NCI-H345 treated with DMSO at 0.1 percent for 48 hours (cell line): ENCODE measurements around the gene TST.

Experiments
- DNase-seq: peaks from one replicate; lab custom pipeline; 2025; ENCODE audit not compliant: unreplicated experiment; lab: John Stamatoyannopoulos, UW

Gene TST

GRCh38 chr22:37054056-37054395, 34.8 kb upstream of the TST start:
- no peak for DNase-seq

- DNase-seq: no peak
Observed at GRCh38 chr22:37053310-37054055, 34.2 kb upstream of the TST start.

- DNase-seq: no peak
Observed at GRCh38 chr22:37052386-37053309, 33.4 kb upstream of the TST start.

- DNase-seq: no peak
Observed at GRCh38 chr22:37051391-37052385, 32.4 kb upstream of the TST start, which contains the start of gene KCTD17. Gene KCTD17 (plus strand): TSS chr22:37051742. CDS start chr22:37051761, 19 bp downstream.

DNA sequence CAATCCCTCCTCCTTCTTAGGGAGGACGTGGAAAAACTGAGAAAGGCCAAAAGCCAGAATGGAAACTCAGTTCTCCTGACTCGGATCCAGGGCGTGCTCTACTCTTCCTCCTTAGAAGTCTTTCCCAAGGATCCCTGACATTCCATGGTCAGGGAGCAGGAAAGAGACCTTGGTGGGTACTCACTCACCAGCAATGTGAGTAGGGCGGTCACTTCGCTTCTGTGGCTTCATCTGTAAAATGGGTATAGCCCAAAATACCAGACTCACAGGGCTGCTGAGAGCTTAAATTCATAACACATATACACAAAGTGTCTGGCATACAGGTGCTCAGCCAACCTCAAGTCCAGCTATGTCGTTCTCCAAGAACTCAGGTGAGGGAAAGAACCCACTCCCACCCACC, 31.7 kb upstream of the TST start:
- no peak for DNase-seq

GRCh38 chr22:37049224-37049623, 30.0 kb upstream of the TST start:
- DNase-seq: no peak

- no peak for DNase-seq
Observed at GRCh38 chr22:37048133-37048532, 28.9 kb upstream of the TST start.

DNA sequence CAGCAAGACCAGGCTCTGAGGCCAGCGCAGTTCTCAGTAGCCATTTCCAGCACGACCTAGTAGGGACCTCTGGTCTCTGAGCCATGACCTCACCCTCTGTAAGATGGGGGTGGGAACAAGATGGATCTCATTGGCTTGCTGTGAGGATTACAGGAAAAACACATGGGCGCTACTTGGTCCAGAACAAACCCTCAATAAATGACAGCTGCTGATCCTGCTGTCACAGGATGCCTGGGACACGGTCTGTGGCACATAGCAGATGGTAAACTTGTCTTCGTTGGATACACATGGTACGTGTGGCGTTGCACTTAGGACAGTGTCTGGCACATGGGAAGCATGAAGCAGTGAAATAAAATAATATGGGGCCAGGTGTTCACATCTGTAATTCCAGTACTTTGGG, 27.8 kb upstream of the TST start:
- no peak for DNase-seq

DNA sequence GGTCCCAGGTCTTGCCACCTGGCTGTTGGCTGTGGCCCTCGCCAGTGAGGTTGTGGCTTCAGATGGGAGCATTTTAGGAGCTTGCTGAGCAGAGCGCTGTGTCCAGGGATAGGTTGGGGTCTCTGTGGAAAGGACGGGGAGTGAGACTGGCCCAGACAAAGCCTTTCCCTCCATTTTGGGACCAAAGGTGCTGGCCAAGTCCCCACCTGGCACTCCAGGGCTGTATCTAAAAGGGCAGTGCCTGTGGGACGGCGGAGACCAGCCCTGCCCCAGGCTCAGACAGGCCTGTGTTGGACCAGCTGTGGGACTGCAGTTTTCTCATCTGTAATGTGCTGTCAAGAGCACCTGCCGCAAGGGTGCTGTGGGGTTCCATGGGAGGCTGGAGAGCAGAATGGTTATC, 27.3 kb upstream of the TST start:
- no peak for DNase-seq

DNA sequence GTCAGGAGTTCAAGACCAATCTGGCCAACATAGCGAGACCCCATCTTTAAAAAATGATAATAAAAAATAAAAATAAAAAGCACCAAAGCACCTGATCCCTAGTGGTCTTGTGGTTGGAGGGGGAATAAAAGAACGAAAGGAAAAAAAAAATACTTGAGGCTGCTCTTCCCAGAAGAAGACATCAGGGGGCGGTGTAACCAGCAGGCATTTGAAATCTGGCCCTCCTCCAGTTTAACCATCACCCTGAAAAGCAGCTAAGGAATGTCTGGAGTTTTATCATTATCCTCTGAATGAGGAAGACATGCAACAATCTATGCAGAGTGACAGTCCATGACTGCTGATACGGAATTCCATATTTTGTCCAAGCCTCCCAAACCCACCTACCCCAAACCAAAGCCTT, 26.7 kb upstream of the TST start:
- no peak for DNase-seq

DNA sequence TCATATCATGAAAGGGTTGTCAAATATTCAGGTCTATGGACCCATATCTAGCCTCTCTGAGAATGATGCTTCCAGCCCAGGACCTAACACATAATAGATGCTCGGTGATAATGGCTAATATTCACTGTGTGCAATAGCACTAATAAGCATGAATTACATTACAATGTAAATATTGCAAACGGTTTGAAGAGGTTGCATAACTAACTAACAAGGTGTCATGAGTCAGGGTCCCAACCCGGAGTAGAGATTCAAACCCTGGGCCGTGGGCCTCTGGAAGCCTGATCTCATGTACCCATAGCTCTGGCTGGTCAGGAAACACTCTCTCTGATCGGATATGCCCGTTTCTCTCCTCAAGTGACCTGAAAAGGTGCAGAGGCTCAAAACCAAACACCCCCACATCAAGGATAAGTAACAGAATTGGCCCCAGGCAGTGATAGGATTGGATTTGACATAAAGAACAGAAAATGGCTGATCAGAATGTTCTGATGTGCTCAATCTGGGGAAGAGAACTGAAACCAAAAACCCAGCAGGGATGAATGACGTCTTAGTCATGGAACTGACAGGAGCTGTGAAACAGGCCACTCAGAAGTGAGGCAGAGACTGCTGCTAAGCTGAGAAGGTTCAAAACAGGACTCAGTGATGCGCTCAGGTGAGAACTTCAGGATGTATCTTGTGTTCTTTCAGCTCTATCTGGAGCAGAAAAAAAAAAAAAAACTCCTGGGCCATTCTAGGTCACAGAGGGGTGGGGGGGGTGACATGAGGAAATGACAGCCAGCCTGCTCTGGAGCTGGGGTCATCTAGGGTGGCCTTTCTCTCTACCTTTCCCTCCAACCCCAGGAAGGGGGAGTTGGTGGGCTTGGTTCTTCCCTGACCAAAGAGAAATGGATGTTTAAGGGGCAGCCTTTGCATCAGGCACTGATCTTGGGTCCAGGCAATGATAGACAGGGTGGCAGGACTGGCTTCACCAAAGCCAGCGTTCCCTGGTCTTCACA, 25.7 kb upstream of the TST start:
- DNase-seq: no peak

- no peak for DNase-seq
Observed at GRCh38 chr22:37043828-37044538, 24.7 kb upstream of the TST start.

- DNase-seq: no peak
Observed at GRCh38 chr22:37043209-37043827, 24.1 kb upstream of the TST start.

- no peak for DNase-seq
Observed at GRCh38 chr22:37039466-37039865, 20.2 kb upstream of the TST start.

DNA sequence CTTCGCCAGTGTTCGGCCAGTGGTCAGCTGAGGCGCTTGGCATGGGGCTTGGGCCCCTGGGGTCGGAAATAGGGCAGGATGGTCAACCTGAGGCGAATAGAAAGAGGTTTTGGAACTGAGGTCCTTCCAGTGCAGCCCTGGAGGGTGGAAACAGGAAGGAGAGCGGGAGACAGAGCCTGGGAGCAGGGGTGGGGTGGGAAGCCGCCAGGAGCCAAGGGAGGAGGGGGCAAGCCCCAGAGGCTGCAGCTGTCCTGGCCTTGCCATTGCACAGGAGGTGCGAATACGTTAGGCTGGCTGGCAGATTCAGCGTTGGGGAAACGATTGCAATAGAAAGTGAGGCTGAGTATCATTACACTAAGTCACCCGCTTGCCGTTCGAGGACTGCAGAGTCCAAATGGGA, 18.4 kb upstream of the TST start:
- DNase-seq: no peak

GRCh38 chr22:37036655-37037377, 17.6 kb upstream of the TST start:
- no peak for DNase-seq

GRCh38 chr22:37033605-37034430, 14.6 kb upstream of the TST start:
- DNase-seq: no peak
